Umbilical cord (tissue), 2 donors: ENCODE measurements around the gene LAMB4. TPM values are rescaled to one million over a fixed set of nuclear protein-coding genes. Genes with fewer than 3 reads are reported as not detected.
A peak's percentile ranks its signal among the peaks of the same experiment; 100 is the strongest.
"Not testable (repeated sequence)": the region's sequence is repeated elsewhere in the genome, so short reads cannot be mapped to it uniquely, and the experiment has no call there.

Experiments used
- DNase-seq: peaks from one replicate; pipeline ENCODE4 v3.0.0-alpha.2; 2015; ENCODE audit warnings: low spot score
- total RNA-seq: library from RNA; depleted of rRNA; stranded (reverse); fragments of >200 nt; gene quantifications from one replicate; pipeline ENCODE4 v1.2.3, GENCODE V29; 2014; ENCODE audit warnings: low replicate concordance; ENCODE audit not compliant: insufficient read depth

LAMB4 gene
- total RNA-seq, 1 donor from 2014 or later, result 0.96 TPM

DNA sequence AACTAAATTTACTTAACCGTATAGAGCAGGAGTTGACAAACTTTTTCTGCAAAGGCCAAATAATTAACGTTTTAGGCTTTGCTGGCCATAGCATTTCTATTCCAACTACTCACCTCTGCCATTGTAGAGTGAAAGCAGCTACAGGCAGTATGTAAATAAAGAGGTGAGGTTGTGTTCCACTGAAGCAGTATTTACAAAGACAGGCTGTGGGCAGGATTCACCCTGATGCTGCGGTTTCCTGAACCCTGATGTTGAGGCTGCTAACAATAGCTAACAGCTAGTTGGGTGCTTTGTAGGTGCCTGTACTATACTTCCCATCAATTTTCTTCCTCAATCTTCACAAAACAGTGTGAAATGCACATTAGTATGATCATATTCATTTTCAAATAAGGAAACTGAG, 80.2 kb downstream of the LAMB4 start:
- DNase-seq, result no peak

DNA sequence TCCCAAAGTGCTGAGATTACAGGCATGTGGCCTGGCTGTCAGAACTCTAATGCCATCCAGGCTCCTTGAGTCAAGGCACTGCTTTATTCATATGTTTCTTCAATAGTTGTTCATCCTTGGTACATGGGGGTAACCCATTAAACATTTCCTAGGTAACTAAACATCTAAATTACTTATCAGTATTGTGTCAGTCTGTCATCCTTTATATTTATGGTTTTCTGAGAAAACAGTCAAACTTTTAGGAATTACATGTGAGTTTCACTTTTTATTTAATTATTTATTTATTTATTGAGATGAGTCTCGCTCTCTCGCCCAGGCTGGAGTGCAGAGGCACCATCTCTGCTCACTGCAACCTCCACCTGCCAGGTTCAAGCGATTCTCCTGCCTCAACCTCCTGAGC, 81.7 kb downstream of the LAMB4 start:
- DNase-seq, result no peak

DNA sequence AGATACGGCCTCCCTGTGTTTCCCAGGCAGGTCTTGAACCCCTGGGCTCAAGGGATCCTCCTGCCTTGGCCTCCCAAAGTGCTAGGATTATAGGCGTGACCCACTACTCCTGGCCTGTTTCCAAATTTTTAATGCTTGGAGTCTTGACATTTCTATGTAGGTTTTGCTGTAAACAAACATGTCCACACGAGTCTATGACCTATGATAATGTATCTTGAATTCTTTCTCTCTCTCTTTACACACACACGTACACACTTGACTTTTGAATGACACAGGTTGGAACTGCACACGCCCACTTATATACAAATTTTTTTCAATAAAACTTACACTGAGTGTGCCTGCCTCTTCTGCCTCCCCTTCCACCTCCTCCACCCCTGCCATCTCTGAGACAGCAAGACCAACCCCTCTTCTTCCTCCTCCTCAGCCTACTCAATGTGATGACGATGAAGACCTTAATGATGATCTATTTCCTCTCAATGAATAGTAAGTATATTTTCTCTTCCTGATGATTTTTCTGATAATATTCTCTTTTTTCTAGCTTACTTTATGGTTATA, 83.1 kb downstream of the LAMB4 start:
- DNase-seq, result no peak

DNA sequence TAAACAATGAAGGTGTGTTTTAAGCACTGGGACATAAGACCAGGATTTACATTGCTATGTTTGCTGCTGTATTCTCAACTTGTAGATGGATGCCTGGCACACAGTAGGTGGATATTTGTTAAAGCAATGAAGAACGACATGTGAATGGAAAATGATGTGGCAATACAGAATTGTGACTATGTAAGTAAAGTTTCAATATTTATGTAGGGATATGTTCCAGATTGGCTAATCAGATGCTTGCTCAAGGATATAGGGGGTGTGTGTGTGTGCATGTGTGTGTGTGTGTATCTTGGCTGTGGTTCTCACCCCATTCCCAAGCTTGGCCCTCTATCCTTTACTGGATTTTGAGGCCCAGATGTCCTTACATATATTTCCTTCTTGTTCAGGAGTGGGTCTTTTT, 84.5 kb downstream of the LAMB4 start:
- peak; percentile 56 for DNase-seq

DNA sequence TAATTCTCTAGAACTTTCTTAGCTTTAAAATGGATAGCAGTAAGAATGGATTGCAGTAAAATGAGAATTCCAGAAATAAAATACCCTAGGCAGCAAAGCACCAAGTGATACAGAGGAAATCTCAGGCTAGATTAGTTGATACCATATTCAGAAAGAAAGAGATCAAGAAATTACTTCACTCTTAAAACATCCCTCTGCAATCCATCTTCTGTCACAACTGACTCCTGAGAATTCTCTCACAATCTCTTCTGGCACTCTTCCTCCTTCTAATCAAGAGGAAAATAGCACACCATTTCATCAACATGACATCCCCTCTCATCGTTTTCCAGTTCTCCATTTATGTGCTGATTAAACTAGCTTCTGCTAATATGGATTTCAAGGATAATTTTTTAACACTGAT, 85.0 kb downstream of the LAMB4 start:
- peak; percentile 94 for DNase-seq

DNA sequence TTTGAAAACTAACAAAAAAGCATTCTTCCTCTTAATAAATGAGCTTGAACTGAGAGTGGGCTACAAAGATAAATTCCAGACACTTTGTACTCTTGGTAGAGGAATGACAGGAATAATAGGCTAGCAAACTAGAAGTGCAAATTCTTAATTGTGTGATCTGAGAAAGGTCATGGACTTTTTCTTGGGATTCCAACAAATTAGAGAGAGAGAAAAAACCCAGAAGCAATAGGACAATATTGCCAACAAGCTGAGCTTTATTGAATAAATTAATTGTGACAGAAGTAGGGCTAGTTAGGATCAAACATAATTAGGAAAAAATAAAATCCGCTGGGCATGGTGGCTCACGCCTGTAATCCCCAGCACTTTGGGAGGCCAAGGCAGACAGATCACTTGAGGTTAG, 85.8 kb downstream of the LAMB4 start:
- DNase-seq, result no peak

DNA sequence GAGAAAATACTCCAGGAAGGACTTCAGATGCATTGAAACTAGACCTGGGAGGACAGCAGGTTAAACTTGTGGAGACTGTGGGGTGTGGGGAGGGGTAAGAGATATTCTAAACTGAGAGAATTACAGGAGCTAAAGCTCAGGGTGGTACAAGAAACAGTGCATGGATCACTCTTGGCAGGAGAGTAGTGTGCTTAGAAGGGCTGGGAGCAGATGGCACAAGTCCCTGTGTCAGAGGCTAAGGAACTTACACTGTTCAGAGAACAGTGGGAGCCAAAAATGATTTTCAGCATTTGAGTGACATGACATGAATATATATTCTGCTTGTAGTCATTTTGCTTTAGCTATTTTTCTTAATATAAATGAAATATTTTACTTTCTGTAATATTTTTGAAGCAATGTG, 91.2 kb downstream of the LAMB4 start:
- DNase-seq, result no peak

DNA sequence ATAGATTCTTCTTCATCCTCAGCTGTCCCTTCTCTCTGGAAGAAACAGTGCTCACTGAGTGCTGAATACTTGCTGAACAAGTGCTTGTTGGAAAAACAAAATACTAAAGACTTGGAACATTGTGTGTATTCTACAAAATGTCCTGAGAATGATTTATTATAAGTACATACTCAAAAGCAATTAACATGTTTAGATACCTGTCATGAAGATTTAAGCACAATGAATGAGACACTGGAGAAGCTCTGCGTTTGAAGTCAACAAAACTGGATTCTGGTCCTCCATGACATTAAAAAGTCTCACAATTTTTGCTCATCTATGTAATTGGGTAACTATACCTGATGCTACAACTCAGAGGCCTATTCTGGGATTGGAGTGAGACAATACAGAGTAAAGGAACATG, 92.4 kb downstream of the LAMB4 start:
- DNase-seq, result no peak

DNA sequence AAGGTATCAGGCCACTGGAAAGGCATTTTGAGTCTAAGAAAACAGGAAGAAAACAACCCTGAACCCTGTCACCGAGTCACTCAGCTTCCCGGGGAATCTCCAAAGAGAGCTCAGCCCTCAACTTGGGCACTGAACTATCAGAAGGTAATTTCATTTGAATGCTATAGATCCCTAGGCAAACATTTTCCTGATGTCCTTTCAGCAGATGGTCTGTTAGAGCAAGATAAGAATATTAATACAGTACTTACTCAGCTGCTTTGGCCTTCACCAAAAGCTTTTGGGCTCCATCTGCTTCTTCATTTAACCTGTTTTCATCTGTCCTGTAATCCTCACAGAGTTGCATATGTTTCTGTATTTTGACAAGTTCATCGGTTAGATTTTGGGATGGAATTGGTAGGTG, 93.0 kb downstream of the LAMB4 start:
- DNase-seq, result no peak

DNA sequence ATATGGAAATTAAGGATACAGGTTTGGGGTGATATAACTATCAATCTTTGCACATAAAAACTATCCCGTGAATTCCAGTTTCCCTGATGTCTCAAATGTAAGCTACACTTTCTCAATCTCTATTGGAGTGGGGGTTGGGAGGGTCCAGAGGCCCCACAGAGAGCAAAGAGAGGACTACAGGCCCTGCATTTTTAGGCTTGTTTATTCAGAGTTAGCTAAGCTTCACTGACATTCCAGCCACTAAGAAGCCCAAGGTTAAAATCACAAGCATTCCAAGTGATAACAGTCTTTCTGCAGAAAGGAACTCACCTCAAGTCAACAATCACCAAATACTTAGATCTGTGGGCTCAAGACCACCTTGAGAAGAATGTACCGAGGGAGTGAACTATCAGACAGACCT, 95.6 kb downstream of the LAMB4 start:
- DNase-seq, result no peak

DNA sequence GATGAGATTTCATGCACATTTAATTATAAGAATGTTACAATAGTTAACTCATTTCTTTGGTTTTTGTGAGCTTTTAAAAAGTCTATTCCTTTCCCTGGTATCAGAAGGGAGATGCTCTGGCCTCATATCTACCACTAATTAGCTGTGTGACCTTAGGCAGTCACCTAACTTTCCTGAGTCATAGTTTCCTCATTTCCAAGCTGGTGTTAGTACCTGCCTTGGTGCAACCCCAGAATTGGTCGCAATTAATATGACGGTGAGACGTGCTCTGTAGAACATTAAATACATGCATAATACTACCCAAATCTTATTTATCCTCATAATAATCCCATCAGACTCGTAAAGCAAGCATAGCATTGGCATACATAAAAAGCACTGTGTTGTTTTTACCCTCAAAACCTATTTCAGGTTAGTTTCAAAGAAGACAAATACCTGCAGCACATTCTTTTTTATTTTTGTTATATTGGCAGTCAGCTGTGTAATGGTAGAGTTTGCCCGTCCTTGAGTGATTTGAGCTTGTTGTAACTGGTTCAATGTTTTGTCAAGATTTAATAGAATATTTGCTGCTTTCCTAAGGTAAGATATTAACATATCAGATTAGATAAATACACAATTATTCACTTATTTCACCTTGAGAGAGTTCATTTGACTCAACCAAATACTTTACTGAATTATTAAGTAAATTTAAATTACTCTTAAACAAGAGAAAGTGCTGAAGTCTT, 96.2 kb downstream of the LAMB4 start:
- DNase-seq, result no peak

DNA sequence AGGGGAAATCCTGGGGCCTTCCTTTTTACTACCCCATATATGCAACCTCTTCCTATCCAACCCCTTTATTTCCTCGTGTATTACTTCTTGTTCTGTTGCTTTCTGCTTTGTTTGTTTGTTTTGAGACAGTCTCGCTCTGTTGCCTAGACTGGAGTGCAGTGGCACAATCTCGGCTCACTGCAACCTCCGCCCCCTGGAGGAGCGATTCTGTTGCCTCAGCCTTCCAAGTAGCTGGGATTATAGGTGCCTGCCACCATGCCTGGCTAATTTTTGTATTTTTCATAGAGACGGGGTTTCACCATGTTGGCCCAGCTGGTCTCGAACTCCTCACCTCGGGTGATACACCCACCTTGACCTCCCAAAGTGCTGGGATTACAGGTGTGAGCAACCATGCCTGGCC, 96.9 kb downstream of the LAMB4 start:
- not testable (repeated sequence) for DNase-seq

DNA sequence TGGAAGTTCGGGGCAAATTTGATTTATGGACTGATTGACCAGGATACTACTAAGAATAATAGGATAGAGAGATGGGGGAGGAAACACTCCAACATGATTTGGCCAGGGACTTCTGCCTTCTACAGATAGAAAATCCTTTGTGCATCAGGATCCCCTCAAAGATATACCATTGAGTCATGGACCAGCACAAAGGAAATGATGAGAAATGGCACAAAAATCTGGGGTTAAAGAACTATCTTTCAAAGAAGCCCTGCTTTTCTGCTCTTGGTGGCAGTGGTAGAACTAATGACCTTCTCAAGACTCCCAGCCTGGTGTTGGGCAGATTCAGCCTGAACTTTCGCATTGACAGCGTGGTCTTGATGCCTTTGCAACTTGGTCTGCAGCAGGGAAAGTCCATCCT, 99.6 kb downstream of the LAMB4 start:
- DNase-seq, result no peak

DNA sequence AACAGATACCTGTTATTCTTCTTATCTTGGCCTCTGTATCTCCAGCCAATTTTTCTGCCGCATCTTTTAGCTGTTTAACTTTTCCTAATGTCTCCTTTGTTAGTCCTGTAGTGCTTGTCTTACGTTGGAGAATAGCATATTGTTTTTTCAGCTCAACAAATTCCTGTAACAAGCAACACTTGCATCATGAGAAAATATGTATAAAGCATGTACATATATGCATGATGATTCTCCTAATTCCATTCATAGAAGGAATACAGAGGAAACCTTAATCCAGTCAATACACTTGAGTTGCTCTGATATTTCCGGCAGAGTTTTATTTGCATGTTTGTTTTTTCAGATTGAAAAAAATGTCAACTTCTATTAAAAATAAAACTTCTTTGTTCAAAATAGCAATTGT, 101.1 kb downstream of the LAMB4 start:
- no peak for DNase-seq

DNA sequence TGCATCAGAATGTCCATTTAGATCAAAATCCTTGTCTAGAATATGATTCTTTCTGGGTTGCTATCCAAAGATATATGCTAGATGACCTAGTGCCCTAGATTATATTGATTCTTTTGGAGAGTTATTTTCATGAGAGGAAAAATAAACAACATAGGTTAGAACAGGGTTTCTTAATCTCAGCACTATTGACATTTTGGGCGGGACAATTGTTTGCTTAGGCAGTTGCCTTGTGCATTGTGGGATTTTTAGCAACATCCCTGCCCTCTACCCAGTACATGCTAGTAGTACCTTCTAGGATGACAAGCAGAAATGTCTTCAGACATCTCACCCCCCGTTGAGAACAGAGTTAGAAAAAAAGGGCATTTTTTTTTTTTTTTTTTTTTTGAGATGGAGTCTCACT, 102.0 kb downstream of the LAMB4 start:
- no peak for DNase-seq

DNA sequence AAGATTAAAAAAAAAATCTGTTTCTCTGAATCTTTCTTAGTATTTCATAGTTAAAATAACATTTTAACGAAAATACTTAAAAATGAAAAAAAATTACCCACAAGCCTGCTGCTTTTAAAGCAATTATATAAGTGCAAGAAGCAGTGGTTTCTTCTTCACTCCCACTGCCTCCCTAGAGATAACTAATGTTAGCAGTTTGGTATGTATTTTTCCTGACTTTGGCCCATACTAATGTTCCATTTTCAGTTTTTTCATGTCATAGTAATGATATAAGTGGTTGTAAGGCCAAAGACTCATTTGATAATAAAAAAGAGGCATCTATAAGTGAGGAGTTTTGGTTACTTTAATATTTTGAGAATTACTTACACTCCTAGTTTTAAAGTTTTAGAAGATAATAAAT, 102.9 kb downstream of the LAMB4 start:
- DNase-seq, result no peak

DNA sequence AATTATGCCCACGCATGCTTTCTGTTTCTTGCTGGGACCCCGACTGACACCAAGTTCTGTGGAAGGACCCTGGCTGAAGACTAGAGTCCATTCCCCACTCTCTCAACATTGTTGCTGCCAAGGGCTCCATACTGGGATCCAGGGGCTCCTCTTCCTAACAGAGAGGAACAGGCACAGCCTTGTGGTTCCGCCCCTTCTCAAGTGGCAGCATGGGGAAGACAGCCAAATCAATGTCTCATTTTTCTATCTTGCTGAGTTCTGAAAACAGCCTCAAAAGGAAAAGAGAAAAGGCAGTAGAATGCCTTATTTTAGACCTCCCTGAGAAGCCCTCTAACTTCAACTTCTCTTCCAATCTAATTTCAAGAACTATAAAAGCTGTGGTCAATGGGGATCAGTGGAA, 103.5 kb downstream of the LAMB4 start:
- DNase-seq, result no peak

DNA sequence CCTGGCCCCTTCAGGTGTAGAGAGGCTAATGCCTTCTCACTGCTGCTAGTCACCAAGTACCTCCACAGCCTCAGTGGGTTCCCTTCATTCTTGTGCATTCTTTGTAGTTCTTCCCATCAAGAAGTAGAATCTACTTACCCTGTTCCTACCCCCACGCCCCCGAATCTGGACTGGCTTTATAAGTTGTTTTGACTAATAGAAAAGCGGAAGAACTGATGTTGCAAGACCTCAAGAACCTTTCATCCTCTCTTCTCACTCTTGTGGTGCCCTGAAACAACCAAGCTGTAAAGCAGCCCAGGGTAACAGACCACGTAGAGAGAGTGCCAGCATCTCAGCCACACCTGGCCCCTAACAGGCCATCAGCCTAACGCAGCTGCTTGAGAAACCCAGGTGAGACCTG, 104.0 kb downstream of the LAMB4 start:
- DNase-seq, result no peak

DNA sequence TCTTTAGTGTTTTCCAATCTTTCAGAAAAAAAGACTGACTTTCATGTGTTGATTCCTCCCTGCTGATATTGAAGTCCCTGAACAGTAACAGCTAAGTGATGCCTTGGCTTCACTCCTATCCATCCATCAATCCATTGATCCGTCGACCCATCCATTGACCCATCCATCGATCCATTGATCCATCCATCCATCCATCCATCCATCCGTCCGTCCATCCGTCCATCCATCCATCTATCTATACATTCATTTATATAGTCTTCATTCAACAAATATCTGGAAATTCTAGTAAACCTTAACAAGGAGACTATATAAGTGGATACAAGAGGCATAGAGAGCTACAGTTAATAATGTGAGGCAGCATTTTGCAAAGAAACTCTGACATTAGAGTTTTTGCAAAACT, 105.6 kb downstream of the LAMB4 start:
- DNase-seq, result no peak

DNA sequence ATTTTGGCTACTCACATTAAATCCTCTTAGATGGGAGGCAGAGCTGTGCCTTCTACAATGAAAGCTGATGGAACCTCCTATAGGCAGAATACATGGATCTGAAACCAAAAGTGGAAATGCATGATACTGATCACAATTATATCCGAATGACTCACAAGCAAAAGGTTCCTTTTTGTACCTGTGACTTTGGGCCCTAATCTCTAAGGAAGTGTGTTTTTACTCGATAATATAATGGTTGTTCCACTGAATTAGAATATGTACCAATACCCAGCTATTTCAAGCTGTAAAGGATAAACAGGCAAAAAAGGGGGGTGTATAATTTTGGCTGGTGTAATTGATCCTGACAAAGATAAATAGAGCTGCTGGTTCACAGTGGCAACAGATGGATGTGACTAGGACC, 109.6 kb downstream of the LAMB4 start:
- DNase-seq, result no peak

DNA sequence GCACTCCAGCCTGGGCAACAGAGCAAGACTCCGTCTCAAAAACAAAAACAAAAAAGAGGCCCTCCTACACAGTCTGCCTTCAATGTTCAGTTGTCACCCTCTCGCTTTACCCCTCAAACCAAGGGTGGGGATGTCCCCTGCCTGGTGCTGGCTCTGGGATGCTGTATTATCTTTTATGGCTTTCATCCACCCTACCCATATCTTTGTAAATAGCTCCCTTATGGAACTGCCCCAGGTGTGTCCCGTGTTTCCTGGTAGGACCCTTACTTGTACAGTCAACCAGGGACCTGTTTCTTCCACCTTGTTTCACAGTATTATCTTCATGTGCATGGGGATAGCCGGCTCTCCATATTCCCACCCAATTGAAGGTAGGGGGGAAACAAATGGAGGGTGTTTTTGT, 111.5 kb downstream of the LAMB4 start:
- DNase-seq, result no peak

DNA sequence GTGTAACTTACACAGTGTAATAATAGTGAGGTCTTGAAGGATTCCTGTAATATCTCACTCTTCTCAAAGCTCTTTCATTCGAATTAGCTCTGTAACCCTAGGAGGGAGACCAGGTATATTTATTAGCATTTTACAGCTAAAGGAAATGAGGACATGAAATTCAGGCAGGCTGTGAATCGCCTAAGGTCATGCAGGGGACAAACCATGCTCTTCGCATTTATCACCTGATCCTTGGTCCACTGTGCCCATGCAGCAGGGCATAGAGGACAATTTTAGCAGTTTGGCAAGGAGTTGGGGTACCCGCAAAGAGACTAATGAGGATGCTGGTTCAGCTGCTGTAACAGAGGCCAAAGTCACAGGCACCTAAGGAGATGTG, 112.4 kb downstream of the LAMB4 start:
- no peak for DNase-seq

DNA sequence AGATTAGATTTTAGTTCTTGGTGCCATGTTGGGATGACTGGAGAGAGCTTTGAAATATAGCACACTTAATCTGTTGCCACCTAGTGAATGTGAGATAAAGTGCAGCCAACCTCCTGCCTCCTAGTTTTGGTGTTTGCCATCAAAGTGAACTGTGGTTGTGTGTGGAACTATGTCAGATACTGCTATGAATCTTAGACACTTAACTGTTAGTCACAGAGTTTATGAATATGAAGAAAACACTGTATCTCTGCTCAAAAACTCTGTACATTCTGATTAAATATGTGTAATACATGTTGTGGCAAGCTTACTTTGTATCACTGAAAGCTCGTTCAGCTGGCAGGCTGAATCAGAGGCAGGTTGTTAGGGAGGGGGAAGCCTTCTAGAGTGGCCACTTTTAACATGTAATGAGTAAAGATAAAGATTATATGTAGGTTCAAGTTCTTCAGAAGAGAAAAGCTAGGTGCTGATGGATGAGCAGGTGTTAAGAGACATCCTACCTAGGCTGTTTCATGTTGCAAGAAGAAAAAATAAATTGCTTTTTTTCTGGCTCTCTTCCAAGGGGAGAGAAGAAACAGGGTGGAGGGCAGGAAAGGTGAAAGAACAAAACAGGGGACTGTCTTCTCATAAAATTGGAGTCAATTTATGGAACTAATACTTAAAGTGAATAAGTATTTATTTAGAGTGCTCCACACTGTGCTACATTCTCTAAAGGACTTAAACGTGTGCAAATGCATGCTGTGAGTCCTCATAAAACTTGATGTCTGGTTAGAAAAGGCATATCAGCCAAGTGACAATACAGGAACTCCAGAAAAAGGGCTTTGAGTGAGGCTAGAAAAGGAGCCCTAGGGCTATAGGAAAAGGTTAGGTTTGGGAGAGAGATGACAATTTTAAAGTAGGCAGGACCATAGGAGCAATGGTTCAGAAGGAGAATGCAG, 113.1 kb downstream of the LAMB4 start:
- DNase-seq, result peak; percentile 60
